Astrocyte of the spinal cord (primary cell): ENCODE measurements around the gene SND1.

Experiments used
- DNase-seq: peaks from one replicate; pipeline ENCODE4 v3.0.0; 2011; ENCODE audit warnings: low read depth, low spot score
- H3K4me3 ChIP-seq: 2 replicates; pipeline ENCODE4 v1.5.1; 2011; ENCODE audit warnings: low read depth, mild to moderate bottlenecking, low read length, moderate library complexity
- CTCF ChIP-seq: IDR thresholded peaks from 2 replicates; pipeline ENCODE4 v1.5.1; 2012; ENCODE audit warnings: low read depth, mild to moderate bottlenecking, low read length, inconsistent platforms
- in situ Hi-C: cut with HindIII; loops from 2 replicates; pipeline ENCODE4 v1.10.0; 2017; ENCODE audit warnings: low sequenced_read_pairs

SND1 gene

GRCh38 chr7:127894588-127894987 is 242.6 kb downstream of the SND1 start:
- no peak overlapping the region for H3K4me3 ChIP-seq
- in situ Hi-C loops, result no loop called here
- no peak for TF ChIP-seq CTCF
- DNase-seq, result no peak

- in situ Hi-C loops, result no loop called here
- no peak for TF ChIP-seq CTCF
- no peak for DNase-seq
- no peak overlapping the region for H3K4me3 ChIP-seq
Observed at GRCh38 chr7:127895360-127895759, 243.4 kb downstream of the SND1 start.

GRCh38 chr7:127895814-127896280 is 243.9 kb downstream of the SND1 start:
- in situ Hi-C loops, result no loop called here
- TF ChIP-seq CTCF, result no peak
- no peak overlapping the region for H3K4me3 ChIP-seq
- DNase-seq, result no peak

DNA sequence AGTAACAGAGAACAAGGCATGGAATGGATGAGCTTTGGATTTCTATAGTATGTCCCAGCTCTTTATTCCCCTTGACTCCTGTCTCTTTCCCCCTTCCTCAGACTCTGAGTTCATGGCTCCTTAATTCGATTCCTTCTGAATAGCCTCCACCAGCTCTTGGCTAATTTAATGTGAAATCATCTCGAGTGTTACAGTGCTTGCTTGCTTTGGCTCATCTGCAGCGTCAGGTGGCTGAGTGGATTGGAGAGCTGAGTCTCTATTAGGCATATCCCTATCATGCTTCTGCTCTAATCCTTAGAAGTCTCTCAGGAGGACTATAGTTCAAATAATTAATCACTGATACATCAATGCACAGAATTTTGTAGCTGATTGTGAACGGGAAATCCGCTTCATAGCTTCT is 244.7 kb downstream of the SND1 start:
- TF ChIP-seq CTCF, result no peak
- in situ Hi-C loops, result no loop called here
- no peak overlapping the region for H3K4me3 ChIP-seq
- DNase-seq, result no peak

- no peak for DNase-seq
Observed at GRCh38 chr7:127897704-127898454, 245.9 kb downstream of the SND1 start.

DNA sequence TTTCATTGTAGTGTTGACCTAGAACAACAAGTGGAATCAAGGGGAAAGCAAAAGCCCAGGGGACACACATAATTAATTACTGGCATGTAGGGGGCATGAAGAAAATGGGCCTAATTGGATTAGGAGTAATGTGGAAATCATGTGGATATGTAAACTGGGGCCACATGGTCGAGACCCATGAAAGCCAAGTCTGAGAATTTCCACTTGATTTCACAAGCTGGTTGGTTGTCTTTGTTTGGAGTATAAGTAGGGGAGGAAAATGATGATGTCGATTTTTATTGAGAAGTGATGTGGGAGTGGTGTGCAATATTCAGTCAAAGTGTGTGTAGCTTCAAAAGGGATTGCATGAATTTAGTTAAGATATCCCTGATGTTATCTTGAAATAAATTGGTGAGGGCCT is 247.4 kb downstream of the SND1 start:
- in situ Hi-C loops, result no loop called here
- H3K4me3 ChIP-seq, result no peak overlapping the region
- DNase-seq, result no peak
- no peak for TF ChIP-seq CTCF

More at GRCh38 chr7:127897704-127898454, 245.9 kb downstream of the SND1 start:
- in situ Hi-C loops, result no loop called here
- no peak for TF ChIP-seq CTCF
- no peak overlapping the region for H3K4me3 ChIP-seq

DNA sequence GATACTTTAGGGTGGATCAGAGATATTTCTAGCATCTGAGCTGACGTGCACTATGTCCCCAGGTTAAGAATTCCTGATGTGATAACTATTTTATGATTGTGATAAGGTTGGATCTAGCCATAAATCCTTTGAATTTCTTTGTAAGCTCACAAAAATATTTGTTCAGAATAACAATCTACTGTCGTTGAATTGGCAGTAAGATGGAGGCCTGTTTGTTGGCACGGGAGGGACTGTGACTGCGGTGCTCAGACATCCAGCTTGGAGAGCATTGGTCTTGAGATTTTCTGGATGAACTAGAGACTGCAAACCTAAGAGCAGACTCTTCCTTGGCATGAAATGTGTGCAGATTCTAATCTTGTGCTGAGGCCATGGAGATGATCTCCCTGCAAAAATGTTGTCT is 248.1 kb downstream of the SND1 start:
- in situ Hi-C loops, result no loop called here
- no peak overlapping the region for H3K4me3 ChIP-seq
- DNase-seq, result no peak
- TF ChIP-seq CTCF, result no peak
